Measurements from ENCODE around the gene NPAS1.

Gene NPAS1, protein sequence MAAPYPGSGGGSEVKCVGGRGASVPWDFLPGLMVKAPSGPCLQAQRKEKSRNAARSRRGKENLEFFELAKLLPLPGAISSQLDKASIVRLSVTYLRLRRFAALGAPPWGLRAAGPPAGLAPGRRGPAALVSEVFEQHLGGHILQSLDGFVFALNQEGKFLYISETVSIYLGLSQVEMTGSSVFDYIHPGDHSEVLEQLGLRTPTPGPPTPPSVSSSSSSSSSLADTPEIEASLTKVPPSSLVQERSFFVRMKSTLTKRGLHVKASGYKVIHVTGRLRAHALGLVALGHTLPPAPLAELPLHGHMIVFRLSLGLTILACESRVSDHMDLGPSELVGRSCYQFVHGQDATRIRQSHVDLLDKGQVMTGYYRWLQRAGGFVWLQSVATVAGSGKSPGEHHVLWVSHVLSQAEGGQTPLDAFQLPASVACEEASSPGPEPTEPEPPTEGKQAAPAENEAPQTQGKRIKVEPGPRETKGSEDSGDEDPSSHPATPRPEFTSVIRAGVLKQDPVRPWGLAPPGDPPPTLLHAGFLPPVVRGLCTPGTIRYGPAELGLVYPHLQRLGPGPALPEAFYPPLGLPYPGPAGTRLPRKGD

DNA sequence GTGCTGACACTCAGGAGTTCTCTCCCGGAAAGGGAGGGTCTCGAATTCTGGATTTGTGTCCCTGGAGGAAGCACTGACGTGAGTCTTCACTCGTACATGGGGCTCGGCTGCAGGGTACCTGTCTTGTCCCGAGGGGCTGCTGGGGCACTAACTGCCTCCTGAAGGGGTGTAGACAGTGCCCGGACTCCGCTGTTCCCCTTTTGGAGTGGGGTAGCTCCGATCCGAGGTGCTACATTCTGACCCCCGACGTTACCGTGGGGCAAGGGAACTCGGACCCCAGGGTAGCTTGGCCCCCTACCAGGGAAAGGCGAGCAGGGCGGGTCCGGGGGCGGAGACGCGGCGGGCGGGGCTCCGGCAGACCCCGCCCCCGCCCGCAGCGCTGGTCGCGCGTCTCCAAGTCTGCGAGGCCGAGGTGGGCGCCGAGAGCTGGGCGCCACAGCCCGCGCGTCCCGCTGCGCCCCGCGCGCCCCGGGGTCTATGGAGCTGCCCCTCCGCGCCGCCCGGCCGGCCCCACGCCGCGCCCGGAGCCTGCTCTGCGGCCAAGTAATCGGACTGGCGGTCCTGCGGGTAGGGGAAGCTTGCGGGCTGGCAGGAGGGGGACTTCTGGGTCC, at the start of gene NPAS1:
Gene NPAS1 (plus strand): TSS at position 407 of the 611 bp plus-strand sequence. CDS start 1,211 bp downstream, outside the sequence.
- DNase-seq (ENCODE audit: low spot score): no peak

DNA sequence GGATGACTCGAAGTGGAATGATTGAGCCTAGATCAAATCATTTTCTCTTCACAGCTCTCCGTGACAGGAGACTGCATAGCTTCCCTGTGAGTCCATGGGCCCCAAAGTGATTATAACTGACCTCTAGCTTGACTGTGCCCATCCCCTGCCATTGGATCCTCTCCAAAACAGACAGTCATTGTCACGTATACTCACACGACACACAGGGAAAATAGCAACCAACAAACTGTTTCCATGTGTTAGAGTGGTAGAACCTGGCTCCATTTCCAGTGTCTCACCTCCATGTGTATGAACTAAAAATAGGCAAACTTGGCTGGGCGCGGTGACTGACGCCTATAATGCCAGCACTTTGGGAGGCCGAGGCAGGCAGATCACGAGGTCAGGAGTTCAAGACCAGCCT, 48.8 kb upstream of the NPAS1 start:
- no peak for DNase-seq (ENCODE audit: low spot score)

DNA sequence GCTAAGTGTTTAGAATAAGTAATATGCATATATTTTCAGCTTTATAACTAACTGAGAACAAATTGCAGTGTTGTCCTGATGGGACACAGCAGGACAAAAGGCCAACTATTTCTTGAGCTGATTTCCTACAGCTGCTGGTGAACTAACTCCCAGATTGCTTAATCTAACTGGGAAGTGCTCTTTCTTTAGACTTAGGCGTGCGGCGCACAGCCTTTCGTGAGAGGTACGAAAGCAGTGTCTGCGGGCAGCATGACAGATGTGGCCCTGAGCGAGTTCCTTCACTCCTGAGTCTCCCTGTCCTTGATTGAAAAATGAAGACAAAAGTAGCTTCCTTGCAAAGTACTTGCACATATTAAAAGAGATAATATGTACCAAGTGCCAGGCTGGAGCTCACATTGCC, 47.3 kb upstream of the NPAS1 start:
- DNase-seq (ENCODE audit: low spot score): no peak

DNA sequence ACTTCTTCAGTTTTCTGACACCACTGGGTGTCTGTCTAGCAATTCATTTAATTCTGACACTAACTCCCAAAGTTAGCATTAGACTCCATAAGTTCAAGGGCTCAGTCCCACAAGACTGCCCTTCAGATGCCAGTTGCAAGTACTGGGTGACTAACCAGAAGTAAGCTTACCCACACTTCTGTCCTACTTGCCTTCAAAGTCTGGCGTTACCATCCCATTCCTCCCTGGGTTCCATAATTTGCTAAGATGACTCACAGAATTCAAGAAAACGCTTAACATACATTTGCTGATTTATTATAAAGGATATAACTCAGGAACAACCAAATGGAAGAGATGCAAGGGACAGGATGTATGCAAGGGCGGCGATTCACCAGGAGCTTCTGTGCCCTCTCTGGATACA, 45.5 kb upstream of the NPAS1 start:
- no peak for DNase-seq (ENCODE audit: low spot score)

DNA sequence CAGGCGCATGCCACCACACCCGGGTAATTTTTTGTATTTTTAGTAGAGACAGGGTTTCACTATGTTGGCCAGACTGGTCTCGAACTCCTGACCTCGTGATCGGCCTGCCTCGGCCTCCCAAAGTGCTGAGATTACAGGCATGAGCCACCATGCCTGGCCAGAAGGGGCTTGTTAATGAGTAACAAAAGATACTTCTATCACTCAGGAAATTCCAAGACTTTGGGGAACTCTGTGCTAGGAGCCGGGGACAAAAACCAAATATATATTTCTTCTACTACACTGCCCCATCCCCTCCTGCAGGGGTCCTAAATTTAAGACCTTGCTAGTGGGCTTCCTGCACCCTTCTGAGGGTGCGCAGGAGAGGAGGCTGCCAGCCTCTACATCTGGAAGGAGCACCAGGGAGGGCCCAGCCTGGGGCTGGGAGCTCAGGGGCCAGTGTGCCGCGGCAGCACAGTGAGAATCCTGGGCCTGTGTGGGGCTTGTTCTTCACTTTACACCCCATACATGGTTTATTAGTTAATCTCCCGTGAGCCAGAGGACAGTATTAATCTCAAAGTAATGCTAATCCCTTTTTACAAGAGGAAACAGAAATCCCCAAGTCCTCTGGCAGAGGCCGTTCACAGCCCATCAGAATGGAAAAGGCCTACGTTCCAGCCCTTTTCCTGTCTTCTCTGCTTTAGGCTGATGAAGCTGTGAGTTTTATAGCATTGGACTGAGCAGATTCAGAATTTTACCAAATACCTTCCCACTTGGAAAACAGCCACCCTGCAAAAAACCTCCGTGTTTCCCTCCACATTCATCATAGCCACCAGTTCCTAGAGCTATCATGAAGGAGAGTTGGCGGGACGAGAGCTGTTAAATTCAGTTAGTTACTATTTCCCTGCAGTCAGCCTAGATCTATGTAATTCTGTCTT, 44.4 kb upstream of the NPAS1 start:
- no peak for DNase-seq (ENCODE audit: low spot score)

DNA sequence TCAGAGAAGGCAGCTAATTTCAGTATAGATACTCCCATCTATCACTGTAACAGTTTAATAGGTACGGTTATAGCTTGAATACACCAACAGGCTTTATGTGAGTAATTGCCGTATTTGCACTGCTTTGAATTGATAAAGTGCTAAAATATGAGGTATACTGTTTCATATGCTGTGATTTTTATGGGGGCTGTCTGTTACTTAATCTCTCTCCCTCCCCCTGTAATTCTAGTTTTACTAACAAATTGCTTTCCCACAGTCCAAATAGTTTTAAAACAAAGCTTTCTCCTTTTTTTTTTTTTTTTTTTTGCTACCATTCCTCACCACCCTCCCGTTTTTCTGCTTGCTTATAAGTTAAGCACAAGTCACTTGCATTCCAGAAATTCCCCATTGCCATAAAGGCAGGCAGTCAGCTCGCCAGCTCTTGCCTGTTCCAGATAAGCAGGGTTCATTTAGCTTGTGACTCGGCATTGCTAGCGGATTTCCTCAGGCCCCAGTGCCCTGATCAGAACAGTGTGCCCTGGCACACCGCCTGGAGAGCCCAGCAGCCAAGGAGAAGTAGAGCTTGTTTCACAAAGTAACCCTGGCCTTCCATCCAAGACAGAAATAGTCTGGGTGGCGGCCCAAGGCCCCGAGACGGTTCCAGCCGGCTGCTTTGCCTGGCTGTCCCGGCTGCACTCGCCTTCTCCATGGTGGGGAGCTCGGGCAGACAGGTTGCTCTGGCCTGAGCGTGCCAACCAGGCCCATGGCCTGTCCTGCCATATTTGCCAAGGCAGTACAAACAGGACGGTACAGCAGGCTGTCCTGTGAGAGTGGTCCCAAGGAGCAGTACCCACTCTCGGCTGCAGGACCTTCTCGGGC, 43.5 kb upstream of the NPAS1 start:
- peak; percentile 64 for DNase-seq (ENCODE audit: low spot score)

DNA sequence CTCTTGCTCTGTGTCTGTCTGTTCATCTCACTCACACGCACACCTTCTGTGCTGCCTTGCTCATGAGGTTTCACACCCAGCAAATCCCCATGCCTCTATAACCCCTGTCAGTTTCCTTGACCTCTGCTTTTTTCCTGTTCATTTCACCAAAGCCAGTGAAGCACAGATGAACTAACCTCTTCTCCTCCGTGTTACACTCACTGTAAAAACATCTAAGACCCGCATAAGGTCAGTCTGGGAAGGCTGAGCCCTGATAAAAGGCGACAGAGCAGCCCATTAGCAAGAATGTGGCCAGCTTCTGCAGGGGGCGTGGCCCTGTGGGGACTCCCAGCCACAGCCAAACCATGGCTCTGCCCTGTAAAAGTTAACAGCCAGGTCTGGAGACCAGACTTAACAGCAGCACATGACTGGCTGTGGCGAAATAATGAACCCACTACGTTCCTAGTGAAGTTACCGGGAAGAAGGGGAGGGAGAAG, 42.8 kb upstream of the NPAS1 start:
- DNase-seq (ENCODE audit: low spot score): peak; percentile 57

DNA sequence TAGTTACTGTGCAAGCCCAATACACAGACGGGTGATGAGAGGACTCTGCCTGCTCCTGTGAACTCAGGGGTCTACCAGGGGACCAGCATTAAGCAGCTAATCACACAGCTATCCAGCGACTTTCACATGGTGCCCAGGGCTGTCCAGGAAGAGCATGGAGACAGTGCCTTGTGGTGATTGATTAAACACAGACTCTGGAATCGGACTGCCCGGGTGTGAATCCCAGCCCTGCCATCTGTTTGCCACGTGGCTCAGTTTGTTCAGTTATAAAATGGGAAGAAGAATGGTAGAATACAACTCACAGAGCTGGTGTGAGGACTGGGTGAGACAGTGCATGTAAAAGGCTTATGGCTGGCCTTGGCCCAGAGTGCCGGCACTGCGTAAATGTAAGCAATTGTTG, 42.1 kb upstream of the NPAS1 start:
- no peak for DNase-seq (ENCODE audit: low spot score)

DNA sequence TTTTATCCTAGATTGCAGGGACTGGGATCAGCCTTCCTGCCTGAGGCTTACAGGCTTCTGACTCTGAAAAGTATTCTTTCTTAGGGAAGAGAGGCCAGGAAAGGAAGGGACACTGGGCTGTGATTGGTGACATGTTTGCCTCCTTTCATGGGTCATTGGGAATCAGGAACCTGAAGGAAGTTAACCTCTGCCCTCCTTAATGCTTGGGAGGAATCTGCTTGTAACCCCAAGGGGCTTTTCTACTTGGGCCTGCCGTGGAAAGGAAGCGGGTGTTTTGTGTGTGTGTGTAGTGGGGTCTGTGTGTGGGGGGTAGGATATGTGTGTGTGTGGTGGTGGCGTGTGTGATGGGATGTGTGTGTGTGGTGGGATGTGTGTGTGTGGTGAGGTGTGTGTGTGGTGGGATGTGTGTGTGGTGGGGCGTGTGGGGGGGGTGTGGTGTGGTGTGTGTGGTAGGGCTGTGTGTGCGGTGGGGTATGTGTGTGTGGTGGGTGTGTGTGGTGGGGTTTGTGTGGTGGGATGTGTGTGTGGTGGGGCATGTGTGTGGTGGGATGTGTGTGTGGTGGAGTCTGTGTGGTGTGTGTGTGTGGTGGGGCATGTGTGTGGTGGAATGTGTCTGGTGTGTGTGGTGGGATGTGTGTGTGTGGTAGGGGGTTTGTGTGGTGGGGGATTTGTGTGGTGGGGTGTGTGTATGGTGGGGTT, 41.3 kb upstream of the NPAS1 start:
- DNase-seq (ENCODE audit: low spot score): no peak

DNA sequence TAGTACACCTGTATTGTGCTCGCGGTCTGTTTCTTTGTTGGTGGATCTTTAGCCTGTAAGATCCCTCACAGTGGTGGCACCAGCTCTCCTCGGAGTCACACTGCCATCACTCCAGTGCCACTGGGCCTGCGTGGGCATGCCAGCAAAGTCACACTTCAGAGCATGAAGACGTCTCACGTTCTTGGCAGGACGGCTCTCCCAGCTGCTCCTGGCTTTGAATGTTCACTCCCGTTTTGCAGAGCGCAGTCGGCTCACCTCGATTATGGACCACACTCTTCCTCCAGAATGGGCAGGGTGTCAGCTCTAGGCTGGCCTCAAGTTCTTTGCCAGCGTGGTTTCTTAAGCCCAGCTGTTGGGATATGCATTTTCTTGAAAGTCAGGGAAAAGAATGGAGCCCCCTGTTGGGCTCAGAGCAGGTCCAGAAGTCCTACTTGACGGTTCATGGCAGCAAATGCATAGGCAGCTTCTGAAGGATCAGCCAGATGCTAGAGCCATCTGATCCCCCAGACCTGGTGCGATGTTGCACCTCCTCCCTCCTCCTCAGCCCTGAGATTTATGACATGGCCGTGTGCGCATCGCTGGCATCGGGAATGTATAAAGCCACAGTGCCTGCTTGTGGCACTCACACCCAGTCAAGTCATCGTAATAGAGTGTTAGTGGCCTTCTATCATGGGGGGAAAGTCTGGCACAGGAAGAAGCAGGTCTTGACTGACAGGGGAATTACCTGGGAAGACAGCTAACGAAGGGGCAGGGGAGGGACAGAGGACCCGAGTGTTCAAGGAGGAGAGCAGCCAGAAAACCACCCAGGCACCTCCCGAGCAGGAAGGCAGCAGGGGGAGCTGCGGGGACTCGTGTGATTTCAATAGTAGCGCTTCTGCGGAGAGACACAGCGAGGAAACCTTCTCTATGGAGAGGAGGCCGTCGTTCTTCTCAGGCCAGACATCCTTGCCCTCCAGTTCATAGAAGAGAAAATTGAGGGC, 40.2 kb upstream of the NPAS1 start:
- DNase-seq (ENCODE audit: low spot score): no peak

DNA sequence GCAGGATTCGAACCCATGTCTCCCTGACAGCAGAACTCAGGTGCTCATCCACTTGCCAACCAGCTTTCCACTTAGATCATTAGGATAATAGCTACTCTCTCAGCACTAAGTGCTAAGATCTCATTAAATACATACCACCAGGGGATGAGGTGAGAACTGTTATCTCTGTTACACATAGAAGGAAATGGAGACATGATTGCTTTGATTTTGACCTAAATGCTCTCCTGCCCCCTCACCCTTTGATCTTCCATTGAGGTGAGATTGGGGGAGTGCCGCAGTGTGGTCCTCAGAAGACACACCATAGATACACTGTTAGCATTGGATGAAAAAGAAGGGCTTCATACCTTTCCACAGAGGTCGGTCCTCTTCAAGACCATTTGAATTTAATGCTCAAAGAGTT, 38.9 kb upstream of the NPAS1 start:
- DNase-seq (ENCODE audit: low spot score): no peak

DNA sequence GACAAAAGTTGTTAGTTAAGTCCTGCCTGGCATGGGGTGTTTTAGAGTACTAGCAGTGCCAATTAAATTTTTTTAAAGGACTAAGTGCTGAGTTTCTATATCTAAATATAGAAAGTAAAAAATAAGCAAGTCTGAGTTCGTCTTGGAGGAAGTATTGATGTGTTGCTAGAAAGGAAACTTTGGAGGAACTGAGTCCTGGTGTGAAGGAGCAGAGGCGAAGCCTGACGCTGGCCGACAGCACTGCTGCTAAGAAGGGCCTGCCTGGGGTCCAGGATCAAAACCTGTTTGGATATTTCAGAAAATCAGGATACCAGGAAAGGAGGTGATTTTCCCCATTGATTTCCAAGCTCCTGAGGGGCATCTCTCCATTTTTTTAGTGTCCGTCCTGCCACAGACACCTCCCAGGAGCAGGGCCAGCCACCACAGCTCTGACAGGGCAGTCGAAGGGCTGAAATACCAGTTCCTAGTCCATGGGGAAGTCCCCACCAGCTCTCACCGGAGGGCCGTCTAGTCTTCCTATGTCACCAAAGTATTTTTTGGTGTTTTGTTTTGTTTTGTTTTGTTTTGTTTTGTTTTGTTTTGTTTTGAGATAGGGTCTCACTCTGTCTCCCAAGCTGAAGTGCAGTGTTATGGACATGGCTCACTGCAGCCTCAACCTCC, 38.2 kb upstream of the NPAS1 start:
- DNase-seq (ENCODE audit: low spot score): no peak

DNA sequence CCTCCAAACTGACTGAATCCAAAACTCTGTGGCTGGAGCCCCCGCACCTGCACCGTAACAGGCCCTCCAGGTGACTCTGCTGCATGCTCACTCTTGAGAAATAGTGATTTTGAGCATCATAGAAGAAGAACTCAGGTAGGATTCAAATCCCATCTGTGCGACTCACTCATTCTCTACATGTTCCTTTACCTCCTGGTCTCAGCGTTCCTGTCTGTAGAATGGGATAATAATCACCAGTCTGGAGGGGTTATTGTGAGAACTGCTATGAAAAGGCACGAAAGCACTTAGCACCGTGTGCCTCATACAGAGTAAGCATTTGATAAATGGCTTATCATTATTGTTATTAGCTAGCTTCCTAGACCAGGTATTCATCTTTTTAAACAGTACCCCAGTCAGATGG, 36.5 kb upstream of the NPAS1 start:
- DNase-seq (ENCODE audit: low spot score): no peak

DNA sequence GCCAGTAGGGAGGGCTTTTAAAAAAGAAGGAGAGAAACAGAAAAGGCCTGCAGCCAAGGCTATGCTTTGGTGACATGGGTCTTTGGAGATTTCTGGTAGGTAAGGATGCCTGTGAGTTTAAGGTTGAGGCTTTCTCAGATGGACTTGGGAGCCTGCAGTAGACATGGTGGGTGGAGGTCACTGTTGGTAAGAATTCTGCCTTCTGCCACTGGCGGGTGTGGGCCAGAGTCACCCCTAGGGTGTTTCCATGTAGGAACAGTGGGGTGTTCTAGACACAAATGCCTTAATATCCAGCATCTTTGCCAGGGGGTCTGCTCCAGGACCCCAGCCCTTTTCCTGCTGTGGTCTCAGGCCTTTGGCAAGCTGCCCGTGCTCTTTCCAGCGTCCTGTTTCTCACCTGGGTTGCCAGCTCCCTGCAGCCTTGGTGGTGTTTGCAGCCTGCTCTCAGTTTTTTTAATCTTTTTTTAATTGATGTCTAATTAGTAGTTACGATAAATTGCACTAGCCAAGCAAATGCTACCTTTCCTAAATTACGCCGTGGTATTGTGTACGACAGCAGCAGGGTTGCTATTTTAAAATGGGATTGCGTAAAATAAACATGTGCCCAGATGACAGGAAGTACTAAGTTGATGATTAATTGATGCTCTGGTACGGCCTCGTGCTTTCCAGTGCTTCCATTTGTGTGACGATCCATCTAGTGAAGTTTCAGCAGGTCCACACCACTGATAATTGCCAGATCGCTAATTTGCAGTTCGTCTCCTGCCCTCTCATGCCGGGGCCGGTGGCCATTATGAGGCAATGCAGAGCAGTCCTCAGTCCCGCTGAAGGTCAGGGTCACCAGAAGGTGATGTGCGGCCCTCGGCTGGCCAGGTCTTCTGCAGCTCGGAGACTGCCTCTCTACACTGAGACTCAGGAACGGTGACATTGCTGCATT, 35.3 kb upstream of the NPAS1 start:
- no peak for DNase-seq (ENCODE audit: low spot score)

DNA sequence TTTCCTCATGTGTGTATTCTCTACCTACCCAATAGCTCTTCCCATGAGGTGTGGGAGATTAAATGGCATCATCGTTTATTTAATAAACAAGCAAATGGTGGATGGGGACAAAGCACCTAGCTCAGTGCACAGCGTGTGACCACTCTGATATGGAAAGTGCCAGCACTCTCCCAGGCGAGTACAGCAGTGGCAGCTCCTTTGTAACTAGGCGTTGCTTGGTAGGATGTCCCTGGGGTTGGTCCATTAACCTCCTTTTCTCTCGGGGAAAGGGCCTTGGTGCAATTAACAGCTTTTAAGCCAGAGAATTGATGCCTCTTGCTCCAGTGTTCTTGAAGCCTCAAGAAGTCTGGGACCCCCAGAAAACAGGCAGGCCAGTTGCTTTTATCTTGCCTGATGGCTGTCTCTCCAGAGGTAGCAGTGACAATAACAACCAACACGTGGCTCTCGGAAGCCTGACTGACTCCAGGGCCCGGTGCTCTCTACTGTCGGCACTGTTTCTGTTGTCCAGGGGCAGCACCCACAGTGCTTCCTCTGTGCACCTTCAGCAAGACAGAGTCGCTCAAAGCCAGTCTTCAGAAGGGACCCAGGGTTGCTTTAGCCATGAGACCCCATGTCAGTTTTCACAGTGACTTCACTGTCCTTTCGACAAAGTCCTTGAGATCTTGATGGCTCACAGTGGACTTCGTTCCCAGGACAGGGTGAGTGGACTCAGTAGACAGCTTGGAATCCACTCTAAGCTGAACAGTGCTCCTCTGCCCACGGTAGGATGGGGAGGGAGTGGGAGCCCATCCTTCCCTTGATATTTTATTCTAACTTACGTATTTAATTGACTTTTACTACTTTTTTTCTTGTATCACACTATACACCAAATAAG, 33.9 kb upstream of the NPAS1 start:
- no peak for DNase-seq (ENCODE audit: low spot score)

DNA sequence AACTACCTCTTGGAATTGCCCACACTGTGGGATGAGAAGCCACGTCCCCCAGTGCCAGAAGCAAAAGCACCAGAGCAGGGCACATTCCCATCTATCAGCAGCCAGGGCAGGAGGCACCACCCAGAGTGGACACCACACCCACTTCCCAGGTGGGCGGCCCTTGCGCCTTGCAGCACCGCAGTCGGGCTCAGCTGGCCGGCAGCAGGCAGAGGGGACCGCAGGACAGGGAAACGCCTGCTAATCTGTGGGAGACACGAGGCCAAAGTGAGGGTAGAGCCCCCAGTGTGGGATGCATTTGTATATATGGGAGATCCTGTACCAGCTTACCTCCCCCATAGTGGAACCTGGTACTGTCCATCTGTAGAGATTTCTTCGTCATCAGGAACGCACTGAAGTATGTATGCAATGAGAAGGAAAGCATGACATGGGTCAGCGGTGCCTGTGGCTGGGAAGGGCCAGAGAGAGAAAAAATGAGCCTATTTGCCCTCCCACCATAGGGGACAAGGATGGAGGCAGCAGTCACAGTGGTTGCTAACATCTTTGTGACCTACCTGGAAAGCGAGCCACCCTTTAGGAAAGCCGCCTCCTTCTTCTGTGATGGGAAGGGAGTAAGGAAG, 30.9 kb upstream of the NPAS1 start:
- DNase-seq (ENCODE audit: low spot score): no peak

Data from ecto neural progenitor cell (in vitro differentiated cells).